Effector CD8-positive, alpha-beta T cell (primary cell): ENCODE data around the gene LIF.
"Not testable (repeated sequence)": the region's sequence is repeated elsewhere in the genome, so short reads cannot be mapped to it uniquely, and the experiment has no call there.

ENCODE experiments used
- DNase-seq: peaks from one replicate; lab custom pipeline; 2025; lab: John Stamatoyannopoulos, UW

The LIF gene

DNA sequence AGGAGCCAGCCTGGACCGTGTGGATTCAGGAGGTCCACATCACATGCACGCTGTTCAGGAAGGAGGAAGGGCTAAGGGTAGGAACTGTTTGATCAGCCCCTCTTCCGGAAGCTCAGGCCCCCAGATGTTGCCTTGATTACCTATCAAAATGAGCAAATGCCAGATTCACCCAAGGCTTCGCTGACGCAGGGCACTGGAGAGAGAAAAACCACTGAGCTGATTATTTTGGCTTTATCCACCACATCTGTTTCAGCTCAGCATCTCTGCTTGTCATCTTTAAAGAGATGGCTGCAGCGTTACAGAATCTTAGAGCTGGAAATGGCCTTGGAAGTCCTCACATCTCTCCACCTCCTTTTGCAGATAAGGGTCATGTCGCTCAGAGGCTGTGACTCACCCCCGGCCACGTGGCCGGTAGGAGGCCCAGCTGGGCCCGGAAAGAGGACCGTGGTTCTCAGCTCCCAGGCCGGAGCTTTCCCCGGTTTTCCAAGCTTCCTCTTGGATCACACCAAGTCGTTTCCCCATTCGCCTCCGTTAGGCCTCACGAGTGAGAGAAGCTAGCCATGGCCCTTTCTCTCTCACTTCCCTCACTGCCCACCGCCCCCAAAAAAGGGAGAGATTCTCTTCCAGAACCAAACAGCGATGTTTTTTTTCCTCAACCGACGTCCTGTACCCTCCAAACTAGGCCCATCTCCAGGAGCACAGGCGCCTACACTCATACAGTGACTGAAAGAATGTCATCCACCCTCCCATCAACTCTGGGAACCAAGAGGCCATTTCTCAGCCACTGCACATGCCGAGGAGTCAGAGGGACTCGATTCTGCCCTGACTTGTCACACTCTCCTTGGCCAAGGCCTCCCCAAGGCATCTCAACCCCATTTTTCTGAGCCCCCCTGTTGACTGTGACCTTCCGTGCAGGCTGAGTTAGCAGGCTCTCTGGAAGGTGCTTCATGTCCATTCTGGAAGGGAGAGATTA is 37.6 kb downstream of the LIF start:
- DNase-seq = no peak

DNA sequence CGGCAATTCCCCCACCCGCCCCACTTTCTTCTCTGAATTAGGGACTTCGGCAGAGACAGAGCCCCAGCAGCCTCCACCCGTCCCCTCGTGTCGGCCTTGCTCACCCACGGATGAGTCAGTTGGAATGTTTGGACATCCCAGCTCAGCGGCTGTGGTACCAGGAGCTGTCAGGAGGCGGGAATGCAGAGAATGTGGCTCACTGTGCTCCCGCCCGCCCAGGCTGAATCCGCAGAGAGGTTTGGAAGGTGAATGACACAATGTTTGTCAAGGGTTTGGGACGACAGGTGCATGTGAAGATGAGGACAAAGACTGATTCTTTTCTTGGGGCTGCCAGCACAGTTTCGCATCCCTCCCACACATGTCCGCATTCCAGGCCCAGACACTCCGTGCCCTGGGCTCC is 39.6 kb downstream of the LIF start:
- no peak for DNase-seq

DNA sequence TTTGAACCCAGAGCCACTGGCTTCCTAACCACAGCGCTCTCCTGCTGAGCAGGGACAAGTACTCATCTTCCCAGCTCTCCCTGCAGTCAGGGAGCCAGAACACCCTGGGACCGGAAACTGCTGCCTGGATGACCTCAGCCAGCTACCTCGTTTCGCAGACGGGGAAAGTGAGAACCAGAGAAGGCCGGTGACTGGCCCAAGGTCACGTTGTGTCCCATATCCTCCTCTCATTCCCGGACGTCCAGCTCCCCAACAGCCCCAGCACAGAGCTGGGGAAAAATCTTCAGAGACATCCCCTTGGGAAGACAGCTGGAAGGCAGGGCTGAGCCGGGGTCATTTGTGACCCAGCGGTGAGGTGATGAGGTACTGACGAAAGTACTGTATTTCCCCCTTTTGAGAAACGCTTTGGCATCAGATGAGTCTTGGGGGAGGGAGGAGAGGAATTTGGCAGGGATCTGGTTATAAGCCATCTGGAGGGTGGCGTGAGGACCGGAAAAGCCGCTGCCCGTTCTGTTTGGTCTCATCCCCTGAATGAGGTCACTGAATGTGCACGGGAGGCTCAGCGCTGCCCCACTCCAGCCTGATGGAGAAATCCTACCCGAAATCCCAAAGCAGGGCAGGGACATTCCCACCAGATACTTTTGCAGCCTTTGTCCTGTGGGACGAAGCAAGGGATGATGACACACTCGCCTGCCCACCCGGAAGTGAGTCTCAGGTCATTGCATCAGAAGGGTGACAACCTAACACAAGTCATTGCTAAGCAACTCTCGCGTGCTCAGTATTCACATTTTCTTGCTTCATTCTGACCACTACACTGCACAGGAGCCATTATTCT is 41.1 kb downstream of the LIF start:
- no peak for DNase-seq

DNA sequence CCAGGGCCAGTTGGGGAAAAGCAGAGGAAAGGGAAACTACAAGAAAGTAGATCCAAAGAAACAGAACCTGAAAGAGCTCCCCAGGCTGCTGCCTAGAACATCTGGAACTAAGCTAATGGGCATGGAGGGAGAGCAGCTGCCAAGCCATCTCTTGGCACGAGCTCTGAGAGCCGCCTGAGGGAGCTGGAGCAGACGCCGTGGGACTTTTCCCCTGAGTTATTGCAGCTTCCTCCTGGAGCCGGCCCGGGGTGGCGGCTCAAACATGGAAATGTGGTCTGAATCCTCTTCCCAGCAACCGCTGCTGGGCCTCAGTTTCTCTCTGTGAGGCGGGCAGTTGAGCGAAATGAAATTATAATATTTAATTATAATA is 41.8 kb downstream of the LIF start:
- no peak for DNase-seq

DNA sequence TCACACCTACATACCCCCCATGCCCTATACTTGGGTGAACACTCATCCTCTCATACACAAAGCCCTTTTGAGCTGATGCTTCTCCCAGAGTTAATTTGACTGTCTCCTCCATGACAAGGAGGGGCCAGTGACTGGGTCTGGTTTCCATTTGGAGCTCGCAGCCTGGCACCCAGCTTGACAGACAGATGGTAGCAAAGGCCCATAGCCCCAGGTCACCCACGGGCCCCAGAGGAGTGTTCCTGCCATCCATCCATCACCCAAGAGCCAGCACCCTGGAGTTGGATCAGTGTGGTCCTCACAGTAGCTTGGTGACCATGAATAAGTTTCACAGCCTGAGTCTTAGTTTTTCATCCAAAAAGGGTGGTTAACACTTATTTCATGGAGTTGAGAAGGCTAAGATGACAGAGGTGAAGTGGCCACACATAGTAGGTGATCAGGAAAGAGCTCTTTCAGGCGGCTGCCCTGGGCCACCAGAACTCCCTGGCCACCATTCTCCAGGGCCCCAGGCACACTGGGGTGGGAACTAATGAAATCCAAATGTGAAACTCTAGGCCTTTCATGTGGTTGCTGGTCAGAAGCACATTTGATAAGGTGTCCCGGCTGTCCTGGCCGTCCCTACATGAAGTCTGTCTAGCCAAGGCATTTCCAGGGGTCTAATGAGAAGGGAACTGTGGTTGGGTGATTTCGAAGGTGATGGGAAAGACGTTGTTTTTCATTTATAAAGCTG is 42.4 kb downstream of the LIF start:
- DNase-seq = no peak

DNA sequence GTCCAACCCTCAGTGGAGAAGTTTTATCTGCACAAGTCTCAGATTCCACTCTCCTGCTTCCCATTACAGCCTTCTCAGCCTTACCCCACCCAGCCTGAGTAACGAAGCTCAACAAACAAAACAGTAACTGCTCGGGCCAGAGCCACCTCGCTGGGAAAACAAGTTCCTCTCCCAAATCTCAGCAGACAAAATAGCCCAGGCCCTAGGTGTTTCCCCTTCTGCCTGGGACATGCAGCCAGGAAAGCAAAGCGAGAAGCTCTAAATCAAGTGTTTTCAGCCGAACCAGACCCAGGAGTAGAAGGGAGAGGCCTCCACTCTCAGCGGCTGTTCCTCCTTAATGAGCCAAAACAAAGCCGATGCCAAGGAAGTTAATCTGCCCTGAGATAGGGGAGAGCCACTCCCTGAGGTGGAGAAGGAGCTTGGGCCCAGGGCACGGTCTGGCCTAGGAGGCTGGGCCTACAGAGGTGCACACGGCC is 44.0 kb downstream of the LIF start:
- no peak for DNase-seq

DNA sequence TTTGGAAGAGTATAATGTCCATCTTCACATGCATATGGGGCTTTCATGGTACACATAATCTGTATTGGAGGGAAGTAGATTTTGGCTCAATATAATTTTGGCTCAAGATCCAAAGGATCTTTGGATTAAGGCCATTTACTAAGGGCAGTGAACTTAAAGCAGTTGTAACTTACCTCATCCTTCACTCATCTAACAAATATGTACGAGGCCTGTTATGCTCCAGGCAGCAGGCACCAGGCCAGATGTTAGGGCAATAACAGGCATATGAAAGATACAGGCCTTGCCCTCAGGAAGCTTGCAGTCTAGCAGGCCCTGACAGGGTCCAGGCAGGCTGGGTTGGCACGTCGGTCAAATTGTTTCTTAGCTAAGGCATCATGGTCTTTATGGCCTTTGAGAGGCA is 44.6 kb downstream of the LIF start:
- DNase-seq = no peak

DNA sequence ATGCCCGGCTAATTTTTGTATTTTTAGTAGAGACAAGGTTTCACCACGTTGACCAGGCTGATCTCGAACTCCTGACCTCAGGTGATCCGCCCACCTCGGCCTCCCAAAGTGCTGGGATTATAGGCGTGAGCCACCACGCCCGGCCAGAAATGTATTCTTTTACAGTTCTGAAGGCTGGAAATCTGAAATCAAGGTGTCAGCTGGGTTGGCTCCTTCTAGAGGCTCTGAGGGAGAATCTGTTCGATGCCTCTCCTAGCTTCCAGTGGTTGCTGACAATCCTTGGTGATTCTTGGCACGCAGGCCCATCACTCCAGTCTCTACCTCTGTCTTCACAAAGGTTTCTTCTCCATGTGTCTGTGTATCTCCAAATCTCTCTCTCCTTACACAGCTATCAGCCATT is 45.7 kb downstream of the LIF start:
- not testable (repeated sequence) for DNase-seq

DNA sequence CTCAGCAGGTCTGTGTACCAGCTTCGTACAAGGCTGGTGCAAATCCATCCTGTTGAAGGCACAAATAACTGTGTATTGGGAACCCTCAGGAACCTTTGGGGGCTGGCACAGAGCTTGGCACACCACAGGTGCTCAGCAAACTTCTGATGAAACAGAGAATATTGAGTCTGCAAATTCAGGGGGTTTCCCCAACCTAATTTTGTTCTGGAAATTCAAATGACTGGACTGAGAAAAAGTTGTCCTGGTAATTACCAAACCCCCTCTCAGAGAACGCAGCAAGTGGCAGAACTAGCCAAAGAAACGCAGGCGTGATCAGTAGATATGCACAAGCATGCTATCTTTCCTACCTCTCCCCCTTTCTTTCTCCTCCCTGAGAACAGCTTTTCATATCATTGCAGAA is 47.6 kb downstream of the LIF start:
- no peak for DNase-seq

DNA sequence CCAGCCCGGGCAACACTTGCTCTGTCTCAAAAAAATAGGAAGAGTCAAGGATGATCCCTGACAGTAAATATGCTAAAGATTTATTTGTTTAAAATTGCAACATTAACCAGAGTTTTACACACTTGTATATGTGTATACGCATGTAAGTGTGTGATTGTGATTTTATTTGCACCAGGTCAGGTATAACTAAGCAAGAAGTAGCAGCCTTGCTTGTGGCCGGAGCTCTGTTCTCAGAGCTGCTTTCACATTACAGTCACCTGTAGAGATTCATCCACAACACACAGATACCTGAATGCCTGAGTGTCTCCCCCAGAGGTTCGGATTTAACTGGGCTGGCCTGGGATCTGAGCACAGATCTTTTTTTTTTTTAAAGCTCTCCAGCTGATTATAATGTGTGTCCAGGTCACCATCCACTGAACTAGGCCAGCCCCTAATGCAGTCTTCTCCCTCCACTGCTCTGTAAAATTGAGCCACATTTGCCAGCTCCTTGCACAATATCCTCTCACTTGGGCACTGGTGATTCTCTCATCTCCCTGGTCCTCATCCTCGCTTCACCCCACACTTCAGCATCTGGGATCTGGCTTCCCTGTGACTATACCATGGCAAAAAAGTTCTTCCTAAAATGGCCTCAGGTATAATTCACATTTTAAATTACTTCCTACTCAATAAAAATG is 48.3 kb downstream of the LIF start:
- no peak for DNase-seq

DNA sequence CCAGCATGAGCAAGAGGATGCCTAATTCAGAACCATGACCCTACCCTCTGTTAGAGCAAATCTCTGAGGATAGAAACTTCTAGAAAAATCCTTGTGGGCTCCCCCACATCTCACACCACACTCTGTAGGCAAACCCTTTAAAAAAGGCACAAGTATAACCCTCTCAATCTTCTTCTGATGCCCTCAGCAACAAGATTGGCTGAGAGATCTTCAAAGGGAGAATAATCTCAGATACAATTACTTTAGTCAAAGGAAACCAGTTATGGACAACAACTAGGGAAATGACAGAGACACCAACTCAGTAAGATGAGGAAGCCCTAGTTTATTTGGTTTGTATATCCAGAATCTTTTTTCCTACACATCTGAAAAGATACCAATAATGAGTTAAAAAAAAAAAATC is 49.2 kb downstream of the LIF start:
- no peak for DNase-seq

DNA sequence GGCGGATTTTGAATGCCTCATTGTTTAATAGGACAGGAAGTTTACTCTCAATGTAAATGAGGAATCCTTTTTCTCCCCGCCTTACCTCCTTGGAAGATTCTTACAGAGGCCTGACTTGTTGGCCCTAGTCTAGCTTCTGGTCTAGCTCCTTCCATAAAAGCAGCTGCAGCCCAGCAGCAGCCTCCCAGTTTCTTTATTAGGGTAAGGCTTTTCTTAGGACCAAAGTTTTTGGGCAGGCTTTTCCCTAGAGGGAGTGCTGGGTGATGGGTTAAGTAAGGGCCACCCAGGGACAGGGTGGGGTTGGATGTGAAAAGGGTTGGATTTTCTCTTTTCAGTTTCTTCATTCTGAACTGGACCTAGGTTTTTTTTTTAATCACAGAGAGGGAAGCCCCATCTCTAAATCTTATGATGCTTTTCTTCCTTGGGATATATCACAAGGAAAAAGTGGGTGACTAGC is 49.7 kb downstream of the LIF start:
- no peak for DNase-seq

DNA sequence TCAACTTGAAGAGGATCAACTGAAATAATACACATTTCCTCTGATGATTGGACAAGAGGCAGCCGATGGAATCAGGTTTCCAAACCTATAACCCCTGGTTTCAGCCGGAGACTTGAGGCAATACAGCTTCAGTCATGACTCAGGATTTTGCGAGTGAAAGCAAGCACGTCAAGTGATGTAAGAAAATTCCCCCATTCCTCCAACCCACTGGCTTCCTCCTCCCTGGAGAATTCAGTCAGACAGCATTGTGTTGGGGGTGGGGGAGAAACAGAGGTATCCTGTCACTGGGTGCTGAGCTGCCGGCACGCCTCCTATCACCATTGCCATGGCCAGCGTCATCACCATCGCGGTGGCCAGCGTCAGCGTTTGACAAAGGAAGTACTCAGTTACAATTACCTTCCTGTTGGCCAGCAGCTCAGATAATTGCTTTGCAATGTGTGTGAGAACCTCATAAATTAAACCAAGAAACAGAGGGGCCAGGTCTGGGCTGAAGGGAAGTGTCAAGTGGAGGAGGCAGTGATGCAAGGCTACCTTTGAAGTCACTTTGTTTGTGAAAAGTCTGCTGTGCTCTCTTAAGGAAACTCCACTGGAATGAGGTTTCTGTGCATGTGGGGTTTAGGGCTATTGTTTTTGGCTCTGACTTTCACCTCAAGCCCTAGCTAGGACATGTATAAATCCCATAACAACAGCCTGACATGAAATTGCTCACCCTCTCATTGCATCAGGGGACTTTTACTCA is 50.2 kb downstream of the LIF start:
- DNase-seq = no peak

DNA sequence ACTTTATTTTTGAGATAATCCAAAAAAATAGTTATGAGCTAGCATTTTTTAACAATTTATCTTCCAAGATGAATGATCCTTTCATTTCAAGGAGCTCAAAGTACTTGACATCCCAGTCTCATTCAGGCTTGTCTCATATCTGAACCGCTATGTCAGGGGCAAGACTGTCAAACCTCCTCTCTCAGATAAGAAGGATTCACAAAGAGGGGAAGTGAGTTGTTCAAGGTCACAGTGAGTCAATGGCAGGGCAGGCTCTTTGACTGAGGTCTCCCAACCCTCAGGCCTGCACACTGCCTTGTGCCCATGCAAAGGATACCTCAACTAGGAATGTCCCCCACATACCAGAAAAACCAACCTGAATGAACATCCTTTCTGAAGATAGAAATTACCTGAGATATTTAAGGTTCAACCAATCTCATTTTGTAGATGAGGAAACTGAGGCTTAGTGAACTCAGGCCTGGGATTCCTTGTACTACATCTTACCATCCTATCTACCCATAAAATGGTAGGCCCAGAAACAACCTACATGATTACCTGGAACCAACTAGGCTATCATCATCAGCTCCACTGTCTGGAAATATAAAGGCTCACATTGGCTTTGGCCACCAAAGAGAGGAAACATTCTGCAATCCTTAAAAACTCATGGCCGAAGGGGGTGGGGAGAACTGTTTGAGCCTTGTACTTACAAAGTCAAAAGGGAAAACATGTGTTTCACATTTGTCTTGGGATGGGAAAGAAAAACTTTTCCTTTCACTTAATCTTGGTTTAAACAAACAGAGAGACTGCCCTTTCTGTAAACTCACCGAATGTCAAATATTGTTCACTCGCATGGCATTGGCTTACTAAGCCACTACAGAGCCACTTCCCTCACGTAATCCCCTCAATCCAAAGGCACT is 51.1 kb downstream of the LIF start:
- DNase-seq = no peak

DNA sequence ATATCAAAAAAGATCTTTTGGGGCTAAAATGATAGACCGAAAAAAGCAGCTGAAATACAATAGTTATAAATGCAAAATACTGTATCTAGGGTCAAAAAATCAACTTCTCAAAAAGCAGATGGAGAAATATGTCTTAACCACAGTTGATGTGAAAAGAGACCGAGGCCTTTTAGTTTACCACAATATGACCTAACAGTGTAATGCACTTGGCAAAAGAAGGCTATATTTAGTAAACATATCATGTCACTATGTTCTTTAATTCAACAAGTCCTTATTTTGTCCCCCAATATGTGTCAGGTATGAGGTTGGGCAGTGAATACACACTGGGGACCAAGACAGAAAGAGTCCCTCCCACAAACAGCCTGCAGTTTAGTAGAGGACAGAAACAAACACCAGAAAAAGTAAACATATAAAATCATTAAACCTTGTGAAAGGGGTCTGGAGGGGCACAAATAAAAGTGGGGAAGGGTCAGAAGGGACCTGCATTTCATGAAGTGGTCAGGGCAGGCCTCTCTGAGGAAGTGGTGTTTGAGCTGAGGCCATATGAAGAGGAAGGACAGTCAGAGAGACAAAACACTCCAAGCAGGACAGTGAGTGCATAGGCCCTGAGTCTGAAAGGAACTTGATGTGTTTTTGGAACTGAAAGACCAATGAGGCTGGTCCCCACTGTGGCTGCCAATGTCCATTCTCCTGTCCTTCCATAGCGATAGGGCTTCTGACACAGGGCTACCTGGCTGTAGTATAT is 53.4 kb downstream of the LIF start:
- DNase-seq = no peak

DNA sequence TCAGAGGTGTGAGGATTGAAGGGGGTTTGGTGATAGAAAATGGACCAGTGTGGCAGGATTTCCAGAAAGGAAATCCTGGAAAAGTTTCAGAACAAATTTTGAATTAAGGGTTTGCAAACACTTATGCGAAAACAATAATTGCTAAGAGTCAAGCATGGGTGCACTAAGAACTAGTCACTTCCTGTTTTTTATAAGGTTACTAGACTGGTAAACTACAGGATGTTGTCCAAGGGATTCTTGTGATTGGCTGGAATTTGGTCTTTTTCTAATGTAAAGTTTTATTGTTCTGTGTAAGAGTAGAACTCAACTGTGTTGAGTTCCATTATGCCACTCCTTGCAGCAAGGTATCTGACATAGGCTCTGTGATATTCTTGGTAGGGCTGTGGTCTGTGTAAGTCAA is 54.1 kb downstream of the LIF start:
- no peak for DNase-seq

DNA sequence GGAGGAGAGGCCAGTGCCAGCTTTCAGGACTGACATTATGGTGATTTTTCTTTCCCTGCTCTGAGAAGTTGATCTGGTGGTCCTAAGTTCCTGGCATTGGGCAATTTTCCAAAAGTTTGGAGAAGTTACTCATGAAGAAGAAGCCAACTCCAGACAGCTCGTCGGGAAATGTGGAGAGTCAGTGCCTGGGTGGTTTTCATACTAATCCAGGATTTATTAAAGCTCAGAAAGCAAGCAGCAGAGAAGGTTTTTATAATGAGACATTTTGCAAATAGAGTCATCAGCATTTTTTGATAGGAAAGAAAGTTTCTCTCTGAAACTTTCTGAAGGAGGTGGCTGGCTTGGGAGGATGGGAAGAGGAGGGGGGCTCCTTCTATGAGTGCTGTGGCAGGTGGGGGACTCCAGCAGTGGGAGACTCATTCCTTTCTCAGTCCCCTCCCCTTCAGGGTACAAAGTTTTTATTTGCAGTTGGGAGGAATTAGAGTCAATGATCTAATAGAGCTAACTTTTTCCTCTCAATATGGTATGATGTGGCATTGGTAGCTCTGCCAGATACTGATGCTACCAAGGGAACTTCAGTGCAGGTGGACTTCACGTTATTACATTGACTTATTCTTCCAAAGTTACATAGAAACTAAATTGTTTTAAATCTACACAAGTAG is 55.4 kb downstream of the LIF start:
- DNase-seq = no peak

DNA sequence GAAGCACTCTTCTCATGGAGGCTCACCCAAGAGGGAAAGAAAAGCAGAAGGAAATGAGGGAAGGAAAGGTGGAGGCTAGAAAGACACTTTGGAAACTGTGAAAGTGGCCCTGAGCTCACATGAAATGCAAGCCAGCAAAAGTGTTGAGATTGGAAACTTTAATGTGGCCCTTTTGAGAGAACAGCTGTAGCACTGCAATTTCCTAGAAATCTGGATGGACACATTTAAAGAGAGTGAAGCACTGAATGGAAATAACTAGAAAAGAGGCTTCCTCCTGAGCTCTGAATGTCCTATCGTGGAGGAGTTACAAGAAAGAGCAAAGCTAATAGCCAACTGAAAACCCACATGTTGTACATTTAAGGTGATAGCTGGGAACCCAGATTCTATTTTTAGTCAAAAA is 56.0 kb downstream of the LIF start:
- DNase-seq = no peak
